Measurements from ENCODE around the gene RNF4.
A peak's percentile ranks its signal among the peaks of the same experiment; 100 is the strongest.

RNF4 gene

GRCh38 chr4:2441393-2442174 lies 27.3 kb upstream of the RNF4 start:
- TF ChIP-seq ZFX (IDR thresholded peaks at IDR 0.05; ENCODE audit: borderline replicate concordance) (no peak), CTCF (IDR thresholded peaks at IDR 0.05) (peak; percentile 83)
- no peak overlapping the region for H3K27ac ChIP-seq

- no peak overlapping the region for H3K27ac ChIP-seq
Measured at GRCh38 chr4:2442175-2442993, 26.5 kb upstream of the RNF4 start.

GRCh38 chr4:2443061-2443730 lies 25.7 kb upstream of the RNF4 start:
- TF ChIP-seq CTCF (IDR thresholded peaks at IDR 0.05) (no peak), ZFX (IDR thresholded peaks at IDR 0.05; ENCODE audit: borderline replicate concordance) (no peak)
- H3K27ac ChIP-seq = no peak overlapping the region

More at GRCh38 chr4:2442175-2442993, 26.5 kb upstream of the RNF4 start:
- no peak for TF ChIP-seq ZFX (IDR thresholded peaks at IDR 0.05; ENCODE audit: borderline replicate concordance)
- TF ChIP-seq CTCF (IDR thresholded peaks at IDR 0.05) = no peak

GRCh38 chr4:2443956-2444740 lies 24.8 kb upstream of the RNF4 start:
- H3K27ac ChIP-seq = no peak overlapping the region
- TF ChIP-seq CTCF (IDR thresholded peaks at IDR 0.05) (no peak), ZFX (IDR thresholded peaks at IDR 0.05; ENCODE audit: borderline replicate concordance) (no peak)

DNA sequence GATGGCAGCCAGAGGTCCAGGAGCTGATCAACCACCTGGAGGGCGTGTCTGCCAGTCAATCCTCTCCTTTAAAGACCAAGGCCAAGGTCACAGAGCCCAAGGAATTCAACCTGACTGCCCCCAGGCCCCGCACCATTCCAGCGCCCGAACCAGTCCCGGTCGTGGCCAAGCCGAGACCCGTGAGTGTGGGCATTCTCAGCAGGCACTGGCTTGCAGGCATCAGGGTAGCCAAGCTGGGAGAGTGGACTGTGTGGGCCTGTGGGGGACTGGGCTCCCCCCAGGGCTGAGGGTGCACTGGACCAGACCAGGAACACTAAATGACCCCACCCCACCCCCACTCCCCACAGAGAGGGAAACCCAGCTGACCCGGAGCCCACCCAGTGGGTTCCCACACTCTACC lies 23.8 kb upstream of the RNF4 start:
- H3K27ac ChIP-seq = no peak overlapping the region
- TF ChIP-seq ZFX (IDR thresholded peaks at IDR 0.05; ENCODE audit: borderline replicate concordance) (no peak), CTCF (IDR thresholded peaks at IDR 0.05) (no peak)

- TF ChIP-seq CTCF (IDR thresholded peaks at IDR 0.05) (no peak), ZFX (IDR thresholded peaks at IDR 0.05; ENCODE audit: borderline replicate concordance) (no peak)
- no peak overlapping the region for H3K27ac ChIP-seq
Measured at GRCh38 chr4:2445571-2445970, 23.3 kb upstream of the RNF4 start.
